Hindlimb muscle (tissue), 1 donor: Measurements from ENCODE around the gene MYDGF. TPM values are rescaled to one million over a fixed set of nuclear protein-coding genes. Genes with fewer than 3 reads are reported as not detected.

Experiments used
- polyA plus RNA-seq: library from polyadenylated mRNA; unstranded; fragments of 120-200 nt; gene quantifications from one replicate; pipeline ENCODE4 v1.2.1, GENCODE V29; 2013; ENCODE audit not compliant: insufficient read length

The MYDGF gene
- polyA plus RNA-seq, 1 donor: 56.4 TPM

Other genes starting within 250 kb of the MYDGF start
- gene UBXN6, start 212.5 kb downstream of the MYDGF start, polyA plus RNA-seq: 145 TPM
- 88.0 TPM for gene HDGFL2, start 198.0 kb downstream of the MYDGF start, polyA plus RNA-seq
- 8.8 TPM for gene PLIN4, start 151.9 kb downstream of the MYDGF start, polyA plus RNA-seq
- 4.3 TPM for gene PLIN5, start 135.1 kb downstream of the MYDGF start, polyA plus RNA-seq
- gene LRG1, start 130.3 kb downstream of the MYDGF start, polyA plus RNA-seq: 0.43 TPM
- 66.0 TPM for gene SEMA6B, start 110.7 kb downstream of the MYDGF start, polyA plus RNA-seq
- gene TNFAIP8L1, start 30.8 kb downstream of the MYDGF start, polyA plus RNA-seq: 13.1 TPM
- 29.8 TPM for gene DPP9, start 53.5 kb upstream of the MYDGF start, polyA plus RNA-seq
- 5.1 TPM for gene FEM1A, start 121.4 kb upstream of the MYDGF start, polyA plus RNA-seq
- gene TICAM1, start 161.4 kb upstream of the MYDGF start, polyA plus RNA-seq: 6.4 TPM
- 47.6 TPM for gene PLIN3, start 197.3 kb upstream of the MYDGF start, polyA plus RNA-seq
- gene ARRDC5, start 232.6 kb upstream of the MYDGF start, polyA plus RNA-seq: 0.15 TPM
- gene UHRF1, start 239.2 kb upstream of the MYDGF start, polyA plus RNA-seq: 40.1 TPM